ENCODE measurements around the gene ZMYND11.

- TF ChIP-seq CTCF (IDR thresholded peaks at IDR 0.05; ENCODE audit: poor library complexity) = no peak
- TF ChIP-seq EZH2phosphoT487 (IDR thresholded peaks at IDR 0.05; ENCODE audit: low read depth, severe bottlenecking, unreplicated experiment) = no peak
- TF ChIP-seq EZH2 (IDR thresholded peaks at IDR 0.05; ENCODE audit: borderline replicate concordance) = no peak
Measured at GRCh38 chr10:271722-272121, 136.5 kb downstream of the ZMYND11 start.

Data from hepatocyte (in vitro differentiated cells).